NB4 (cell line): ENCODE measurements around the gene MYO1E.

Source experiments
- MYC ChIP-seq: IDR thresholded peaks from 2 replicates; pipeline ENCODE4 v1.6.1; 2011; ENCODE audit warnings: low read depth, low read length
- POLR2A ChIP-seq: IDR thresholded peaks from 2 replicates; pipeline ENCODE4 v1.6.1; 2011; ENCODE audit warnings: mild to moderate bottlenecking; ENCODE audit not compliant: insufficient read length; ENCODE audit errors: extremely low read depth
- TF ChIP-seq, protein P1 (sequence below): IDR thresholded peaks from one replicate; pipeline ENCODE4 v1.5.1; 2012; ENCODE audit warnings: low read depth, low read length
- TF ChIP-seq, protein P2 (sequence below): IDR thresholded peaks from 2 replicates; pipeline ENCODE4 v1.6.1; 2011; ENCODE audit warnings: low read depth, low read length

DNA sequence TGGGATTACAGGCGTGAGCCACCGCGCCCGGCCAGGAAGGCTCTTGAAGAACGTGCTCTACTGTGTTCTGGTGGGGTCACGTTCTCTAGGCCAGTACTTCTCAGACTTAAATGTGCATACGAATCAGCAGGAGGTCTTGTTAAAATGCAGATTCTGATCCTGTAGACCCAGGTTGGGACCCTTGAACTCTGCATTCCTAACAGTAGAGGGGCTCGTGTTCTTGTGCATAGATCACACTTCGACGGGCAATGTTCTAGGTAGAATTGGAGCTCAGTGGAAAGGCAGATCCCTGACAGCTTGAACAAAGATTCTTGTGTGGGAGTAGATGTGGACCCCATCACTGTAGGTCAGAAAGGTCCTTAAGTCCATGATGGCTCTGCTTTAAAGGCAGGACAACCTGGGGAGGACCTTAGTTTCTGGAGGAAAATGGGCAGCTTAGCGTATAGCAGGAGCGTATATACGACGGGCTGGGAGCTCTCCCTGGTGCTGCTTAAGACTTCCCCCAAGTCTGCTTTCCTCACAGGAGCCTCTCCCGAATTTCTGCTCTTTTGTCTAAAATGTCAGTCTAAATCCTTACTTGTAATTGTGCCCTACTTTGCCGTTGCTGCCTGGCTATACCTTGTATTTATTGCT is 48.4 kb upstream of the MYO1E start:
- TF ChIP-seq, protein P1, sequence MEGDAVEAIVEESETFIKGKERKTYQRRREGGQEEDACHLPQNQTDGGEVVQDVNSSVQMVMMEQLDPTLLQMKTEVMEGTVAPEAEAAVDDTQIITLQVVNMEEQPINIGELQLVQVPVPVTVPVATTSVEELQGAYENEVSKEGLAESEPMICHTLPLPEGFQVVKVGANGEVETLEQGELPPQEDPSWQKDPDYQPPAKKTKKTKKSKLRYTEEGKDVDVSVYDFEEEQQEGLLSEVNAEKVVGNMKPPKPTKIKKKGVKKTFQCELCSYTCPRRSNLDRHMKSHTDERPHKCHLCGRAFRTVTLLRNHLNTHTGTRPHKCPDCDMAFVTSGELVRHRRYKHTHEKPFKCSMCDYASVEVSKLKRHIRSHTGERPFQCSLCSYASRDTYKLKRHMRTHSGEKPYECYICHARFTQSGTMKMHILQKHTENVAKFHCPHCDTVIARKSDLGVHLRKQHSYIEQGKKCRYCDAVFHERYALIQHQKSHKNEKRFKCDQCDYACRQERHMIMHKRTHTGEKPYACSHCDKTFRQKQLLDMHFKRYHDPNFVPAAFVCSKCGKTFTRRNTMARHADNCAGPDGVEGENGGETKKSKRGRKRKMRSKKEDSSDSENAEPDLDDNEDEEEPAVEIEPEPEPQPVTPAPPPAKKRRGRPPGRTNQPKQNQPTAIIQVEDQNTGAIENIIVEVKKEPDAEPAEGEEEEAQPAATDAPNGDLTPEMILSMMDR: no peak
- TF ChIP-seq POLR2A (no peak), MYC (no peak)
- TF ChIP-seq, protein P2, sequence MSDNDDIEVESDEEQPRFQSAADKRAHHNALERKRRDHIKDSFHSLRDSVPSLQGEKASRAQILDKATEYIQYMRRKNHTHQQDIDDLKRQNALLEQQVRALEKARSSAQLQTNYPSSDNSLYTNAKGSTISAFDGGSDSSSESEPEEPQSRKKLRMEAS: no peak
